Non-pigmented ciliary epithelial cell (primary cell): ENCODE results near the gene ADORA3.
"Not testable (repeated sequence)": the region's sequence is repeated elsewhere in the genome, so short reads cannot be mapped to it uniquely, and the experiment has no call there.

Source experiments
- DNase-seq: peaks from one replicate; pipeline ENCODE4 v3.0.0-alpha.2; 2010; ENCODE audit warnings: low read depth

Gene ADORA3

GRCh38 chr1:111503585-111504060 lies at the start of gene ADORA3, which contains the start of gene TMIGD3:
Gene ADORA3 (minus strand): TSS chr1:111503633. CDS start chr1:111503354, 279 bp downstream.
Gene TMIGD3 (minus strand): TSS chr1:111503633. CDS start chr1:111503354, 279 bp downstream.
- no peak for DNase-seq

DNA sequence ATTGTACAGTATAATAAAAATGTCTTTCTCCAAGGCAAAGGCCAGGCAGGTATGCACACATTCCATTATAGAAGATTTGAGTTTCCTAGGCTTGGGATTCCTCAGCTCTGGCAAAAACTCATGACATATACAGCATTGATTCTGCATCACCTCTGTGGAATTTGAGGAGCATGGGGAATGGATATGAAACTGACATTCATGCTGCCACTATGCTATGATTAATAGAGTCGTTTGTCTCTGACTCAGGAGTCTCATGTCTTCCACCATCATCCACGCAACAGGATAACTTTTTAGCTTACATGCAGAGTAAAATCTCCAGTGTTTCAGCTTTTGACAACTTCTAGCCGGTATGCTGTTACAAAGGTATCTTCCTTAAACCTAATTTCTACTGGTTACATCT lies 49.8 kb upstream of the ADORA3 start:
- peak; percentile 68 for DNase-seq

DNA sequence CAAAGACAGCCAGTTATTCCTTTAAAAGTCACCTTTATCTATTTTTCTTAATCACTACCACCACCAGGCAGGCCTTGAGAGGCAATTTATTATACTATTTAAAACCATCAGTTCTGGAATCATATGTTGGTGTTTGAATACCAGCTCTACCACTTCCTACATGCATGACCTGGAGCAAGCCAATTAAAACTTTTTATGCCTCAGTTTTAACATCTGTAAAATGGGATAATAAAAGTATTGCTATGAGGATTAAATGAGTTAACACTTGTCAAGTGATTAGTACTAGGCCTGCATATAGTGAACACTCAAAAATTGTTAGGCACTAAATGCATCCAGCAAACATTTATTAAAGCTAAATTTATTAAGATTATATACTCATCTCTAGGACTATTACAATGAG lies 49.2 kb upstream of the ADORA3 start:
- no peak for DNase-seq

DNA sequence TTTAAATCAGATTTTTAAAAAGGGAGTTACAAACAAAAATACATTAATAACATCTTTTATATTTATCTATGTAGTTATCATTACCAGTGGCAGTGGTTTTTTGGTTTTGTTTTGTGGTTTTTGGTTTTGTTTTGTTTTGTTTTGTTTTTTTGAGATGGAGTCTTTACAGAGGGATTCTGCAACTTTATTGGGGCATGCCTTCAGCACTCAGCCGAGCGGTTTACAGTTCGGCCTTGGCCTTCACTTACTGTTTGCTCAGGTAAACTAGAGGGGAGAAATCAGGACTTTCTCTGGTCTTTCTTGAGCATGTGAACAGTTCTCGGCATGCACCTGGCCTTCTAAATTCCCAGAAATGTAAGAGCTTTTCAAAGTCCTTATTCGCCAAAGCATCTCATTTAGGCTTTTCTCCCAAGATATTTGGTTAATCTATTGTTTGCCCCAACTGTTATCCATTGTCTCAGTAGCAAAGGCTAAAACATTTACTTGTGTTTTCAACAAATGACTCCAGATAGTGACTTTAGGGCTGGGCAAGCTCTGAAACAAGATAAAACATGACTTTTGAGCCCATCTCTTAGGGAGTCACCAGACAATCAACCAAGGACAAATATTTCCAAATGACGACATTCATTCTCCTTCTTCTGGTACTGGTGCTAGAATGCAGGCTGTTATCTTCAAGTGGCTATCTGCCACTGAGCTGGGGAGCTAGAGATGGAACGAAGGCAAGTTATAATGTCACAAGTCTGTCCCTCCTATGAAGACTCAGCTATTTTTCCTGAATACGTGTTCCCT lies 48.4 kb upstream of the ADORA3 start:
- no peak for DNase-seq

DNA sequence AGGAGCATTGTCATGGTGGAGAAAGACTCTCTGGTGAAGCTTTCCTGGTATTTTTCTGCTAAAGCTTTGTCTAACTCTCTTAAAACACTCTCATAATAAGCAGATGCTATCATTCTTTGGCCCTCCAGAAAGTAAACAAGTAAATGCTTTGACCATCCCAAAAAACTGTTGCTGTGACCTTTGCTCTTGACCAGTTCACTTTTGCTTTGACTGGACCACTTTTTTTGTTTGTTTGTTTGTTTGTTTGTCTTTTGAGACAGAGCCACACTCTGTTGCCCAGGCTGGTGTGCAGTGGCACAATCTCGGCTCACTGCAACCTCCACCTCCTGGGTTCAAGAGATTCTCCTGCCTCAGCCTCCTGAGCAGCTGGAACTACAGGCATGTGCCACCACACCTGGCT lies 44.4 kb upstream of the ADORA3 start:
- DNase-seq: not testable (repeated sequence)

DNA sequence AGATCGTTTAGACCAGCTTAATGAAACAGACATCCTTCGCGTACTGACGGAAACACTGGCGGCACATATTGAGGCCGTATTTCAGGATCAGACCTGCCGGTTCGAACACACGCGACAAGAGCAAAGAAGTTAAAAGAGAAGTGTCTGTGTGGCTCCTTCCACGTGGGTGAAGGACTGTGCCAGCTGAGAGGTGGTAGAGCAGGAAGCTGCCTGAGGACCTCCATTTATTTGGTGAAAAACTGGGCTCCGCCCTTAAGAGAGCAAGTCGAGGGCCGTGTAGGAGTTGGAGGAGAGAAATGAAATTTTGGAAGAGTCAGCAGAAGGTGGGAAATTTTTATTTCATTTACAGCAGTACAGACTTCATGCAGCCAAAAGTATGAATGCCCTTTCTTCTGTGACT lies 38.8 kb upstream of the ADORA3 start:
- no peak for DNase-seq

- no peak for DNase-seq
These were observed 38.3 kb upstream of the ADORA3 start for GRCh38 chr1:111541721-111542120.

DNA sequence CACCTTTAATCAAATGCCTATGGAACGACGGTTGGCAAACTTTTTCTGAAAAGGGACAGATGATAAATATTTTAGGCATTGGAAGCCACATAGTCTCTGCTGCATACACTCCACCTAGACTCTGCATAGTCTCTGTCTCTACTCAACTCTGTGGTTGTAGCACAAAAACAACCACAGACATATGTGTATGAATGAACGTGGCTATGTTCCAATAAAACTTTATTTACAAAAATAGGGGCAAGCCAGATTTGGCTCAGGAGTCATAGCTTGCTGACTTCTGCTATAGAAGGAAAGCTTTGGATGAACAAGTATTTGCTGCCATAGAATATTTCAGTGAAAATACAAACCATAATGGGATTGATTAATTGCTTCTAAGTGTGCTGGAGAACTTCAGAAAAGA lies 37.5 kb upstream of the ADORA3 start:
- no peak for DNase-seq

GRCh38 chr1:111538343-111539025 lies 35.1 kb upstream of the ADORA3 start:
- peak; percentile 13 for DNase-seq

DNA sequence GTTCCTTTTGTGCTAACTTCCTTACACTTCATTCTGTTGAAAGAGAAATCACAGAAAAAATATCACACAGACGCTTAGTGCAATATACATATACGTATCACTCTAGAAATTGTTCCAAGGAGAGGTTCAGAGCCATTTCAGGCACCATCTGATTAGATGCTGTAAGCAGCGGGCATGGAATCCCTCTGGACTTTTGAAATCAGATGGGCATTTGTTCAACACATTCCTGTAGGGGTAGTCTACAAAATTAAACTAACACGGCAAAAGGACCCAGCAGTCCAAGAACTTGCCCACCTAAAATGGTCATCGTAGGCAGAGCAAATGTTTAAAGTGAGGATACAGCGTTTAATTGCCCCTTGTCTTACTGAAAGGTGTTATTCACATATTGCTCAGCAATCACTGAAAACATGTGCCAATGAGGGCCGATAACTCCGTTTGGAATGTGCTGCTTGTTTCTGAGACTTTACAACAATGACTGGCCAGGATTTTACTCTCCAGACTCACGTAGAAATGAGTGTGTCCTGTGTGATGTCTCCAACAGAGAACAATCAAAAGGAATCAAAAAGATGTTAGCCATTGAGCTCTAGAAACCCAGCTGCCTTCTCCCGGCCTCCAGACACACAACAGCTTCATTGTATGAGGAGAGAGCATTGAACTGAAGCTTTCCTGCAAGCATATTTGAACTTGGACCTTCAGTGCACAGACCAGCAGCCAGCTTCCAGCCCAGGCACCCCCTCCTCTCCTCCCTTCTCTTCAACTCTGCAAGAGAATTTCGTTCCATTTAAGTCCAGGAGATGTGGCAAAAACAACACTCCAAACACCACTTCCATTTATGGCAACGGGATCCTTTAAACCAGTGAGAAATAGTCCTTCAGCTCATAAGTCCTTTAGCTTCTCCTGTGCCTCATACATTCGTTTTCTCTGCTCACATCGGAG lies 32.1 kb upstream of the ADORA3 start:
- no peak for DNase-seq

GRCh38 chr1:111520053-111520452 lies 16.6 kb upstream of the ADORA3 start:
- no peak for DNase-seq

DNA sequence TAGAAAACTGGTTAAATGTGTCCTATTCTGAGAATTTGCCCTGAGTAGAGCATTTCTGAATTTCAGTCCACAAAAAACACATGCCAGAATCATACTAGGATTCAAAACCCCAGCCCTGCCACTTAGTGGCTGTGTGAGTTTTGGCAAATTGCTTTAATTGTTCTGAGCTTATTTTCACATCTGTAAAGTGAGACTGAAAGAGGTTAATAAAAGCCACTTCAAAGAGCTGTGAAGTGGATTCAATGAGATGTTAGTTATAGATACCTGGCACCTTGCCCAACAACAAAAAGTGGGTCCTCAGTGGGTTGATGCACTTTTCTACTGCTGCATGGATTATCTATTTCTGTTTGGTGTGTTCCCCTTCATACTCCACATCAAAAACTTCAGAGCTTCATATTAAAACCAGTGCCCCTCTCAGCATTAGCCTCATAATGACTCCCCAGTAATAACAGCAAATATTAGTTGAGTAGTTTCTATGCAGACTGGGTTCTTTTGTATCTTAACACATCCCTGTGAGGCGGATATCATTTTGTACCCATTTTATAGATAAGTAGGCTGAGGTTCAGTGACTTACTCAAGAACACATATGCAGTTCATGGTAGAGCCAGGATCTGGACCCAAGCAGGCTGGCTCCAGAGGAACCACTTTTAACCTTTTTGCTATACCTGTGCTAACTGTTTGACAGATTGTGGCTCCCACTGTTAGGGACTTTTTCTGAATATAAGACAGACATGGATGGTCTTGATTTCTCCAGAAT lies 14.2 kb upstream of the ADORA3 start:
- DNase-seq: no peak

GRCh38 chr1:111516005-111516535 lies 12.6 kb upstream of the ADORA3 start:
- no peak for DNase-seq

DNA sequence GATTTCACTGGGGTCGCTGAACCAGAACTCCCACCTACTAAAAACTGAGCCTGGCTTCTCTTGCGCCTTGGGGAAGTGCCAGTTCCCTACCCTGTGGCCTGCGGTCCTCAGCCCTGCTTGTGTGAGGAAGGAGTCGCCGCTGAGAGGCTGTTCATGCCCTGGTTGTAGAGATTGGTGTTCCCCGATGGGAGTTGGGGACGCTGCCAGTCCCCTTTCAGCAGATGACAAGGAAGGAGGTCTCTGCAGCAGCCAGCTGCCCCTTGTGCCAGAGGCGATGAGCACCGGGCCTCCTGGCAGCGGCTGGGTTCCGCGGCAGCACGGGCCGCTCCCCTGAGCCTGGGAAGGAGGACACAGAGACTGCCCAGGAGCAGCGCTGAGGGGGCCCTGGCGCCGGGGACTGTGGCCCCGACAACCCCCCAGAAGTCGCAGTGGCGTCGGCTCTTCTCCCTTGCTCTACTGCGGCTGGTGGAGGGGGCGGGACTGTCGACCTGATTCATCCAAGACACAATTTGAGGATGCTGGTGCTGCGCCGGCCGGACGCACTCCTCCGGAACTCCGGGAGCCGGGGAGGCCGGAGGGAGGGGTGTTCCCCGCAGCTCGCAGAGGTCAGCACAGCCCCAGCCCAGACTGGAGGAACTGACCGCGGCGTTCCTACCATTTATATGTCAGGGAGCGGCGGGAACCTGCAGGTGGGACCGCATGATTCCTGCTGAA lies 12.0 kb upstream of the ADORA3 start:
- DNase-seq: no peak

- no peak for DNase-seq
These were observed 10.1 kb upstream of the ADORA3 start for GRCh38 chr1:111513410-111514020.

- no peak for DNase-seq
These were observed 9.5 kb upstream of the ADORA3 start for GRCh38 chr1:111512931-111513330.

DNA sequence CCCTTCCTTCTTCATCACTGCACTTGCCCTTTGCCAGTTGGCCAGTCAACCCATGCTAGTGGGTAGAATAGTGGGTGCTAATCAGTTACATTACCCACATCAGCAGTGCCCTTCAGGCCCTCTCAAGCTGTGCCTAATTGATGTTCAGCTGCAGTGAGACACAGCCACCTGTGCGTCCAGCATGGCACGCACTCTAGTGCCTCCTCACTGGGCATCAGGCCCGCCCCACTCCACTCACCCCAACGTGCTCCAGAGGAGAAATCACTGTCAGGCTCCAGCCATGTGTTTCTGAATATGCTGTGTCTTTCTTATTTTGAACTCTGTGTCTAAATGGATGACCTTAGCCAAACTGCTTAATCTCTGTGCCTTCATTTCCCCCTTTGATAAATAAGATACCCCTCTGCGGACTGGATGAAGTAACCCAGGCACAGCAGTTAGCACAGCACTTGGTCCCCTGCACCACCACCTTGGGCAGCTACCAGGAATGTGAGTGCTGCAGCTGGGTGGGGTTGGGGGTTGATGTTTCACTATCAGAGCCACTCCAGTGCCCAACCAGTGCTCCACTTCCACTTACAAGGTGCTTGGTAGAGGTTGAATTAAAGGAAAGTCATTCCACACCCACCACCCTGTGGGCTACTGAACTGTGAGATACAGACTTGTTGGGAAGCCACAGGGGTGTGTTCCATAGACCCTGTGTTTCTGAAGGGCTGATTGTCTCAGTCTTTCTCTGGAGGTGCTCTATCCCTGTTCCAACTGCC lies 8.9 kb upstream of the ADORA3 start:
- no peak for DNase-seq

DNA sequence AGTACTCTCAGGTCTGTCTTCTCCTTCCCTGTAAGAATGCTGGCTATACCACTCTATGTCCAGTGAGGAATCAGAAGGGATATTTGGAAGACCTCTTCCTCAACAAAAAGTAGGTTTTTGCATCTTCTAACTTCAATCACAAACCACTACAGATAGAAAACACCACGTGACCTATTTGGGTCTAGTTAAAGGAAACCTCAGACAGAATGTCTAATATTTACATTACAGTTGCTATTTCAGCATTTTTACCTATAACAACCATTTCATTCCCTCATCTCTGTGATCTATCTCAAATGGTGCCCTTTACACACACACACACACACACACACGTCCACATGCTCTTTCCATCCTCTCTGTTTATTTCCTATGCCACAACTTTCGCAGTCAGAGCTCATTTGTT lies 7.9 kb upstream of the ADORA3 start:
- no peak for DNase-seq

- DNase-seq: no peak
These were observed 6.6 kb upstream of the ADORA3 start for GRCh38 chr1:111509997-111510375.
